GM23248 (cell line): Measurements from ENCODE around the gene SNTN.

ENCODE experiments used
- EZH2 ChIP-seq: fragments of 200-600 bp; sonication (generic); IDR thresholded peaks from 2 replicates; pipeline ENCODE4 v1.6.1; 2018; ENCODE audit warnings: antibody characterized with exemption, mild to moderate bottlenecking; ENCODE audit not compliant: insufficient read depth, poor library complexity, severe bottlenecking
- EZH2phosphoT487 ChIP-seq: fragments of 200-600 bp; sonication (generic); IDR thresholded peaks from 2 replicates; pipeline ENCODE4 v1.6.1; 2018; ENCODE audit warnings: antibody characterized with exemption, moderate library complexity, mild to moderate bottlenecking, low read depth; ENCODE audit not compliant: insufficient read depth

DNA sequence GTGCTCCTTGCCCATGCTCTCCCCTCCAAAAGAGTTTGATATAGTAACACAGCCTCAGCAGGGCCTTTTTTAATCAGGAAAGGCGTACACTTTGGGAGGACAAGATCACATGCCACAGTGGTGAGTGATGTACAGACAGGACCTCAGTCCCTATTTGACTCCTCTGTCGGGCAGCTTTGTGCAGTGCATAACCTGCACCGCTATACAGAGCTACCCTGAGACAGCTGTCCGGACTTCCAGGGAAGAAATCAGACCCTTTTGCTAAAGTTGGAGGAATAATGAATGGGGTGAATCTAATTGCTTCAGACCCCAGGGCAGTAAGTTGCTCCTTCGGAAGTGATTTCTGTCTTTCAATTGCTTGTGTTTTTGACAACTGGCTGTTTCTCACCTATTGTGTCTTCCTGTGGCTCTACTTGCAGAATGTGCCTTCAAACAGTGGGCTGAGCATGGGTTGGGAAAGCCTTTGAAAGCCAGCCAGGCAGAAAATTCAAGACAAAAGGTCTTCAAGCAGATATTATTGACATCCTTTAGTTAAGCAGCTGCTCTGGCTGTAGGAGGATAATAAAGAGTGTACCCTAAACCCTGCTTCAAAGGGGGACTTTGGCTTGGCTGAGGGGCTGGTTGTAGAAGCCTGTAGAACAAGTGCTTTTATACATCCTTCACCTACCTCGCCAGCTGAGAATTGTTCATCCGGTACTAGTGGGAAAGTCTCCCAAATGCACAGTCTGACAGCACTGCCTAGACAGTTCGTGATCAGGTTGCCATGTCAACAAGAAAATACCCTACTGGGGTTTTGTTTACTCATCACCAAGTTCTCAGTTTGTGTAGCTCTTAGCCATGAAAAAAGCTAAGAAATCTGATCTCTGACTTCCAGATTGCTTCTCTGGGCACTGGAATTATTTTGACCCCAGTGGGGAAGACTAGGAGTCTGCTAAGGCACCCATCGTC, 35.1 kb downstream of the SNTN start:
- no peak for TF ChIP-seq EZH2
- no peak for TF ChIP-seq EZH2phosphoT487
